Measurements from ENCODE around the gene PPIL6.

Gene PPIL6

GRCh38 chr6:109451376-109451775, 10.9 kb upstream of the PPIL6 start:
- POLR2A ChIA-PET: no interaction called here
- no peak for DNase-seq (ENCODE audit: extremely low spot score)
- TF ChIP-seq CTCF (IDR thresholded peaks at IDR 0.05; ENCODE audit: control extremely low read depth, extremely low read depth, low read depth, missing control alignments): no peak
- CTCF ChIA-PET: interaction anchor here (0.9 kb wide), 1 partner anchor 263 kb away, joined by 3 read pairs; no protein-coding TSS in a partner anchor

GRCh38 chr6:109450801-109451200, 10.4 kb upstream of the PPIL6 start:
- no peak for DNase-seq (ENCODE audit: extremely low spot score)
- ChIA-PET POLR2A (no interaction called here), CTCF (interaction anchor here (0.9 to 1.2 kb wide), 3 partner anchors 14 to 262 kb away, joined by 3 to 4 read pairs (median 3); no protein-coding TSS in a partner anchor)
- TF ChIP-seq CTCF (IDR thresholded peaks at IDR 0.05; ENCODE audit: control extremely low read depth, extremely low read depth, low read depth, missing control alignments): no peak

DNA sequence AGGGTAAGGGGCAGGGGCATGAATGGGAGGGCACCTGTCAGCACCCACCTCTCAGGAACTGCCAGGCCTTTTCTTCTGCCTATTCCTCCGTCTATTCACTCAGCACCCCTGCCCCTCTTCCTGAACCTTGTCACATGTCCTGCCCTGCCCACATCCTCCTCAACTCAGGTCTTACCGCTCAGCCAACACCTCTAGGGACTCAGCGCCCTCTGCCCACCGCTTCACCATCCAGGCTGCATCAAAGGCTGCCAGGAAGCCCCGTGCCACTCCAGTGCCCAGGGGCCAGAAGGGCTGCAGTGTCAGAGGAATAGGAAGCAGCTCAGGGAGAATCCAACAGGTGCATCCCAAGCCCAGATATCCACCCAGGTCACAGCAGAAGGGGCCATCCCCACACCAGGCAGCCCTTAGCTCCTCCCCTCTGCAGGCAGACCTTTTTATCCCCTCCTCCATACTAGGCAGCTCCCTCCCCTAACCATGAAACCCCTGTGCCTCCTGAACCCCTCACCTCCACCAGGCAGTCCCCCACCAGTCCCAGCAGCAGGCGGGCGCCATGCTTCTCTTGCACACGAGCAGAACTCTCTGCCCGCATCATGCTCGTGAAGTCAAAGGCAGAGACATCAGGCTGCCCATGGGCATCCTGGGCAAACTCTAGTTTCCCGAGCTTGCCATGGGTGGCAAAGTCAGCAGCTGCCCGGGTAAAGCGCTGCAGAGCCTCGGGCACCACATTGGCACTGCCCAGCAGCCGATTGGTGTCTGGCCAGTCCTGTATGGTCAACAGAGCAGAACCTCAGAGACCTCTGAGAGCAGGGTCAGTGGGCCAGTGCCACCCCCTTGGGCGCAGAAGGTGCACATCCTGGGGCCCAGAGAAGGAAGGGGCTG, 9.6 kb upstream of the PPIL6 start:
- ChIA-PET CTCF (interaction anchor here (1.2 kb wide), 3 partner anchors 9 to 67 kb away, joined by 3 to 4 read pairs (median 4); no protein-coding TSS in a partner anchor), POLR2A (no interaction called here)
- DNase-seq (ENCODE audit: extremely low spot score): peak; percentile 17
- TF ChIP-seq CTCF (IDR thresholded peaks at IDR 0.05; ENCODE audit: control extremely low read depth, extremely low read depth, low read depth, missing control alignments): no peak

DNA sequence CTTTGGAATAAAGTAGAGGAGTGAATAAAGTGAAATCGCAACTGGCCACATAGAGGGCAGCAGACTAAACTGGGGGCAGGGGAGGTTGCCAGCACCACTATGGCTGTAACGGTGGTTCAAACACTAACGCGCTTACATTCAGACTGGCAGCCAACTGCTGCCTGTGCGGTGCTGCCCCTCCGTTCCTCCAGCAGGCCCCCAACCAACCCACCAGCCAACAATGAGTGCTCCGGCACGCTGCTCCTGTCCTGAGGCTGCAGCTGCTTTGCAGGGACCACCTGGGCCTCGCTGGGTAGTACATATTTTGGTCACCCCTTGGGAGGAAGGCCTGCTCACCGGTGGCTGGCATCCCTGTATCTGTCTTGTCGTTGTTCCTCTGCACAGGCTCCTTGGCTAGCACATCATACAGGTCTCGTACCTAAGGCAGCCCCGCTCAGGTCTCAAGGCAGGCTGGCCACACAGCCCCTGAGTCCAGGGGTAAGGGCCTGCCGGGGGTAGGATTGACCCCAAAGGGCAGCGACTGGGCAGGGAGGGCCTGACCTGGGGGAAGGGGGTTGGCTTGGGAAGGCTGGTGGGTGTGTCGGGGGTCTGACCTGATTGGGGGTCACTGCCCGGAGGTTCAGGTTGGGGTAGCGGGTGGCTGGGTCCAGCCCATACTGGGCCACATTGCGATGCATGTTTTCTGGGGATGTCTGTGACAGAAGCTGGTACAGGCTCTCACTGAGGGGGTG, 8.8 kb upstream of the PPIL6 start:
- POLR2A ChIA-PET: no interaction called here
- CTCF ChIA-PET: interaction anchor here (1.2 kb wide), 2 partner anchors 10 to 15 kb away, joined by 4 read pairs; no protein-coding TSS in a partner anchor
- no peak for TF ChIP-seq CTCF (IDR thresholded peaks at IDR 0.05; ENCODE audit: control extremely low read depth, extremely low read depth, low read depth, missing control alignments)
- DNase-seq (ENCODE audit: extremely low spot score): peak; percentile 17

GRCh38 chr6:109448615-109449014, 8.2 kb upstream of the PPIL6 start:
- ChIA-PET CTCF (interaction anchor here (1.5 kb wide), 1 partner anchor 260 kb away, joined by 4 read pairs; no protein-coding TSS in a partner anchor), POLR2A (interaction anchor here (0.7 kb wide), 1 partner anchor 23 kb away, joined by 3 read pairs; no protein-coding TSS in a partner anchor)
- DNase-seq (ENCODE audit: extremely low spot score): peak; percentile 12
- no peak for TF ChIP-seq CTCF (IDR thresholded peaks at IDR 0.05; ENCODE audit: control extremely low read depth, extremely low read depth, low read depth, missing control alignments)

DNA sequence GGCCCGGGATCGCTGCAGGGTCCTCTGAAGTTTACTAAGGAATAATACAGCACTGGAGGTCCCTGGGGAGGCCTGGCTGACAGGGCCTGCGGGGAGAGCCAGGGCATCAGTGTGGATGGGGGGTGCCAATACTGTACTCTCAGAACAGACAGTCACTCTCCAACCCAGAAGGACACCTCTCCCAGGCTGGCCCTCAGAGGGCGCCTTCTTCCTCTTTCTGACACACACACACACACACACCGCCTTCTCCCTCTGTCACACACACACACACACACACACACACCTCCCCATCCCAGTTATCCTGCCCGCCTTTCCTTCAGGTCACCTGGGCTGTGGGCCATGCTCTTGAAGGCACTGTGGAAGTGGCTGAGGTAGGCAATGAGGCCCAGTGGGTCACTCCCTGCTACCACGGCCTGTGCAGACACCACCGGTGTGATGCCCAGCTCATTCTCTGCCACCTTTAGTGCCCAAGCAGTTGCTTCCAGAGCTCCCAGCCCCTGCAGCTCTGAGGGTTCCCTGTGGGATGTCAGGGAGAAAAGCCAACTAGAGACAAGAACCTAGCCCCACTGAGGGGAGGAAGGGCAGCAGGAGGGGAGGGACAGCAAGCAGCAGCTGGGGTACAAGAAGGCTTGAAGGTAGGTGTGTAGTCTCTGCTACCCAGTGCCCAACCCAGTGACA, 7.6 kb upstream of the PPIL6 start:
- peak; percentile 17 for DNase-seq (ENCODE audit: extremely low spot score)
- CTCF ChIA-PET: interaction anchor here (1.5 kb wide), 1 partner anchor 260 kb away, joined by 4 read pairs; no protein-coding TSS in a partner anchor

More for the DNA sequence above, 7.6 kb upstream of the PPIL6 start:
- POLR2A ChIA-PET: interaction anchor here (0.7 kb wide), 1 partner anchor 23 kb away, joined by 3 read pairs; no protein-coding TSS in a partner anchor
- no peak for TF ChIP-seq CTCF (IDR thresholded peaks at IDR 0.05; ENCODE audit: control extremely low read depth, extremely low read depth, low read depth, missing control alignments)

All from GM10248 (cell line).